Stimulated activated CD8-positive, alpha-beta memory T cell treated with anti-CD3 and anti-CD28 coated beads, Interleukin-4, amount 100 ng/mL, for 1 hour (primary cell): Measurements from ENCODE around the gene MOCOS.

ENCODE experiments used
- DNase-seq, 2 donors: peaks; one replicate each; pipeline ENCODE4 v3.0.0-alpha.2; 2020; ENCODE audit warnings: low read depth in 2 of 2, low spot score in 1 of 2

The MOCOS gene

DNA sequence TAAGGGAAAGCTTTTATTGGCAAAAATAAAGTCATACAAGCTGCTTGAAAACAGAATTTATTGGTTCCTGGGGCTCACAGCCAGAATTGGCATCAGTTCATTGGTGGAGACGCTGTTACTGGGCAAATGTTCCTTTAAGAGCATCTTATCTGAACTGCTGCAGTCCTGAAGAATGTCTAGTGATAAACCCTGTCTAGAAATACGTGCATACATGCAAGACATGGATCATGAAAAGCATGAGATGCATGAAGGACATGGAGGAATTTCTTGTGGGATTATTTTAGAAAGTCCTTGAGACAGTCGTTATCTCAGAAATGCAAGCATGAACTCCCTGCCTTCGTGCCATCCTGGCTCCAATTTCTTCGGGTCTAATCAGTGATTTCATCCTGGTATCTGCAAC, 77.7 kb downstream of the MOCOS start:
- no peak for DNase-seq

- DNase-seq = no peak
Measured at GRCh38 chr18:36269157-36269556, 81.9 kb downstream of the MOCOS start.

DNA sequence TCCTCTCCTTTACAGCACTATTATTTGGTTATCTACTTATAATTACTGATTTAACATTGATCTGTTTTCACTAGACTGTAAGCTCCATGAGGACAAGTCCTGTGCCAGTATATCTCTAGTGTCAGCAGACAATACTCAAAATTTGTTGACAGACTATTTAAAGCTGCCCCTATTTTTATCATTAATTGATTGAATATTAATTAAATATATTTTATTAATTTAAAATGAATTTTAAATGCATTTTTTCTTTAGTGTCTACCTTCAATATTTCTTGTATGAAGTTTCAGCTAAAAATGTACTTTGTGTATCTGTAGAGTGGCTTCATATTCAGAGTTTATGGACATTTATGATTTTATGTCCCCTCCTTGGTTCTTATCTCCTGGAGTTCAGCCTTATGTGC, 83.9 kb downstream of the MOCOS start:
- no peak for DNase-seq

- DNase-seq = no peak
Measured at GRCh38 chr18:36273347-36273746, 86.0 kb downstream of the MOCOS start.

DNA sequence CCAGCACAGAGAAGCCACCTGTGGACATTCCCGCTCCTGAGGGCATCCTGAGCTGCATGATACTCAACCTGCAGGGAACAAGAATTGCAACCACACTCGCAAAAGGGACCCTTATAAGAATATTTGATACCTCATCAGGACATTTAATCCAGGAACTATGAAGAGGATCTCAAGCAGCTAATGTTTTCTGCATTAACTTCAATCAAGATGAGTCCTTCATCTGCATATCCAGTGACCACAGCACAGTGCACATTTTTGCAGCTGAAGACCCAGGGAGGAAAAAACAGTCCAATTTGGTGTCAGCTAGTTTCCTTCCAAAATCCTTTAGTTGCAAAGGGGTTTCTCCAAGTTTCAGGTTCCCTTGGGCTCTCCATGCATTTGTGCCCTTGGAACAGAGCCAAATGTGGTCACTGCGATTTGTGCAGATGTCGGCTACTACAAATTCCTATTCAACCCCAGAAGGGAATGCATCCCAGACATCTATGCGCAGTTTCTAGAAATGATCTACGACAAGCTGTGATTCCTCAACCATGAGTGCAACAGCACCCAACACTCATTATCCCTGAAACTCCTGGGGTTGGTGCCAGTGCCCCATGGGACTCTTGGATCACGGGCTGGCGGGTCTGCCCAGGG, 86.9 kb downstream of the MOCOS start:
- no peak for DNase-seq

- DNase-seq = no peak
Measured at GRCh38 chr18:36275561-36275960, 88.3 kb downstream of the MOCOS start.

DNA sequence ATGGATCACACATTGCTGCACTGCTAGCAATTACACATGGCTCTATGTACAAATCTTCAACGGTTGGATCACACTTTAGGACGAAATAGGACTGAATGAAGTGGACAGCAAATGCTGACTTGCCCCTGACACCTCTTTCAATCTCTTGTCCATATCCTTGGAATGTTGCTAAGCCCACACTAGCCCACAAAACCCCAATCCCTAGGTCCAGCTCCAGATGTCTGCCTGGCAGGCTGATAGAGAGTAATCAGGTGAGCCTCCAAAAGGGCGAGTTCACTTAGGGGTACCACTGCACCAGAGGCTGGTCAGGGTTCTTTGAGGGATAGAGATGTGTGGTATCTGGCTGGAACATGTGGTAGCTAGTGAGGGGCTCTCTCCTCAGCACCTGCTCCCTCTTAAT, 91.7 kb downstream of the MOCOS start:
- DNase-seq = no peak

DNA sequence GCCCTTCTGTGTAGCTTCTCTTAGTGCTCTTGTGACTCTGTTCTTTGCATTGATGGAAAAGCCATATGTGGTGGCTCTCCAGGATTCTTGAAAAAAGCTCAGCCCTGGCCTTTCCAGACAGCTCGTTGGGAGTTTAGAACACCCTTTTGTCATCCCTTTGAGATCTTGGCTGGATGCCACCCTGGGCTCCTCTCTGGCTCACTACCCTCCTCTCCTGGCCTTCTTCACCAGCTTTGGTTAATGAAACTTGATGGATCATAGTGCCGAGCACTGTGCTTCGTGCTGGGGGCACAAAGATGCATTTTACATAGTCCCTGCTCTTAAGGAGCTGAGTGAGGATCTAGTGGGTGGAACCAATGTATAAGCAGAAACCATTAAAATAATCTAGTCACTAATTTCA, 94.6 kb downstream of the MOCOS start:
- no peak for DNase-seq

DNA sequence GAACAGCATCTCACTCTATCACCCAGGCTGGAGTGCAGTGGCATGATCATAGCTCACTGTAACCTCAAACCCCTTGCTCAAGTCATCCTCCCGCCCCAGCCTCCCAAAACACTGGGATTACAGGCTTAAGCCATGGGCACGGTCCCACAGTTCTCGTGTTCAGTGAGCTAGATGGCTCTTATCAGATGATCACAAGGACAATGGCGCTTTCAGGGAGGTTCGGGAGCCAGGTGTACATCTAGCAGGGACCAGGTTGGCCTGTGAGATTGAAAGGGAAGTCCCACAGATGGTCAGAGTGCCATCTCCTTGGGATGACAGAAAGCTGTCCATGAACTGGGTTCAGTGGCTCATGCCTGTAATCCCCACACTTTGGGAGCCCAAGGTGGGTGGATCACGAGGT, 96.2 kb downstream of the MOCOS start:
- no peak for DNase-seq

DNA sequence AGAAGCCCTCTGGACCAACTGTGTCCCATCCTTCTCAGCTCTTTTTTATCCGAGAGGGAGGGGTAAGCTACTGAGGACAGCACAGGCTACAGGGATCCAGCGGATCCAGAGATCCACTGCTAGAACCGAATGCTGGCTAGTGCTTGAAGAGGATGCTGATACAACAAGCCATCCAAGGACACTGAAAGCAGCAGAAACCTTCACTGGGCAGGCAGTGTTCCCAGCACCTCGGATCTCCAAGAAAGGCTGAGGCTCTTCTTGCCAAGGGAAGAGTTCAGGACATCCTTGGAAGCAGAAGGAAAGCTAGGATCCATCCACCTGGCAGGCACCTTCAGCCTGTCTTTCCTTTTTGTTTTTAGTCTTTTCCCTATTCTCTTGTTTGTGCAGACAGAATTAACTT, 97.0 kb downstream of the MOCOS start:
- no peak for DNase-seq

GRCh38 chr18:36284671-36285295, 97.5 kb downstream of the MOCOS start:
- peak in 1 of 2 donors; percentile 7 for DNase-seq

DNA sequence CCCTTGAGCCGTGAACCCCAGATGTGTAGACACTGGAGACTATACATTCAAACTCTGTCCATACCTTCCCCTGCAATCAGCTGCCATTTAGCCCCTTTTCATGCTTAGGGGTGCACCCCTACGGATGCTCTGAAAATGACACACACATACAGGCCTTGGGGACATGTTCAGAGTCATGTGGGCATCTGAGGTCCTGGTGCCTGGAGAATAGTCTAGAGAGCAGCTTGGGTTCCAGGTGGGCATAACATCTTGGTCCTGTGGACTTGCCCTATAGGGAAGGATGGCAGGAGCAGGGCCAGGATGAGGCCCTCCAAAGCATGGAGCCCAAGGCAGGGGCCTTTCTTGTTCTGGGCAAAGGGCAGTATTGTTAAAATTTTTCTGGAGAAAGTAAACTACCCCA, 100.4 kb downstream of the MOCOS start:
- DNase-seq = no peak

- no peak for DNase-seq
Measured at GRCh38 chr18:36288689-36289088, 101.4 kb downstream of the MOCOS start.

DNA sequence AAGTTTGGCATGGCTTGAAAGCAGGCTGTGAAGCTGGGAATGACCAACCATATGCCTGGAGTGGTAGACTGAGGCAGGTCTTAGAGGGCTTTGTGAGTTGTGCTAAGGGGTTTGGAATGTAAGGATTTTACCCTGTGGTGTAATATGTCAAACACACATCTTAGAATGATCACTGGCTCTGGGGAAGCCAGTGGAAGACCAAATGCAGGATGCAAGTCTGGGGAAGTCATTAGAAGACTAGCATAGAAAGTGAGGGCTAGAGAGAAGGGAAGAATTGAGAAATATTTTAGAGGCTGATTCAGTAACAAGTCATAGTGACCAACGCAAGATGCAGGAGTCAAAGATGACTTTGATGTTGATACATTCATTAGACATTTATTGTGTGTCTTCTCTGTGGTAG, 106.7 kb downstream of the MOCOS start:
- DNase-seq = no peak

DNA sequence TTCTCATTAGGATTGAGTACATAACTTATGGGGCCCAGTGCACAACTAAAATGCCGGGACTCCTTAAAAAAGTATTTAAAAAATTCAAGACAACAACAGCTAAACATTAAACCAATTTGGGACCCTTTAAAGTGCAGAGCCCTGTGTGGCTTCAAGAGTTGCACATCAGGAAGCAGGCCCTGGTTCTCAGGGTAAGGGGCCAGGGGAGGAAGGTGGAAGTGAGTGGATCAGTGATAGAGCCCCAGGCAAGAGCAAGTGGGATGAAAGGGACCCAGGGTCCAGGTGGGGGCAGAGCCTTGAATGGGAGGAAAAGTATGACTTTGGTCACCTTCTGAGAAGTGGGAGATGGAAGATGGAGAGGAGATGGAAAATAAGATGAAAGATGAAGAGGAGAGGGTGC, 107.9 kb downstream of the MOCOS start:
- no peak for DNase-seq

GRCh38 chr18:36295880-36296301, 108.6 kb downstream of the MOCOS start:
- DNase-seq = no peak

DNA sequence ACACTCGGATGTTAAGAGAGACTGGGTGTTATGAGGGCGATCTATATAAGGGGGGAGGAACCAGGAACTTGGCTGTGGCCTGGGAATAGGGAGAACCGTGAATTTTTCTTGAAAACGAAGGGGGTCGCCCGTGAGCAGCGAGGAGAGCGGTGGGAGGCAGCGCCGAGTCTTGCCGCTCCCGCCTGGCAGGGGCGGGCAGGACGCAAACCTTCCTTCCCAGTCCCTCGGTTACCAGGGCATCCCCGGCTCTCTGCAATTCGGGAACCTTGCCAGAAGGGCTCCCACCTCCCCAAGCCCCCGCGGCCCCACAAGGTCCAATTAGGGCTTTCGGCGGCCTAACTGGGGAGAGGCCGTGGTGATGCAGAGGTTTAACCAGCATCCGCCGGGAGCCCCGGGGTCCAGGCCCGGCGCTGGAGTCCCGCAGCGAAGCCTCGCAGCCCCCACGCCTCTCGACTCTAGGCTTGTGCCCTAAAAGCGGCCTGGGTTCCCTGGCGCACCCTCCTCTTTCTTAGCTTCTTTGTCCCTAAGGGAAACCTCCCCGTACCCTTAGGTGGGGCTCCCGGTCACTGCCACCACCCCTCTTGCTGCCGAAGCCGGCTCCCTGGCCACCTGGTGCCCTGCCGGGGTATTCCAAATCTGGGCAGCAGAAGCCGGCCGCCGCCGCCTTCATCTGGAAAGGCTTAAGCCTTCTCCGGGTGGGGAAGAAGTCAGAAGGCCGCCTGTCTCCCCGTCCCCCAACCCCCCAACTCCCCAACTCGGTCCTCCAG, 109.5 kb downstream of the MOCOS start:
- DNase-seq = no peak

GRCh38 chr18:36297417-36298125, 110.3 kb downstream of the MOCOS start, which contains the start of gene FHOD3:
FHOD3 (plus strand) TSS chr18:36297713; CDS start chr18:36297836, 123 bp downstream.
- DNase-seq = no peak

GRCh38 chr18:36298126-36298741, 110.9 kb downstream of the MOCOS start:
- no peak for DNase-seq

GRCh38 chr18:36299015-36299414, 111.7 kb downstream of the MOCOS start:
- no peak for DNase-seq

DNA sequence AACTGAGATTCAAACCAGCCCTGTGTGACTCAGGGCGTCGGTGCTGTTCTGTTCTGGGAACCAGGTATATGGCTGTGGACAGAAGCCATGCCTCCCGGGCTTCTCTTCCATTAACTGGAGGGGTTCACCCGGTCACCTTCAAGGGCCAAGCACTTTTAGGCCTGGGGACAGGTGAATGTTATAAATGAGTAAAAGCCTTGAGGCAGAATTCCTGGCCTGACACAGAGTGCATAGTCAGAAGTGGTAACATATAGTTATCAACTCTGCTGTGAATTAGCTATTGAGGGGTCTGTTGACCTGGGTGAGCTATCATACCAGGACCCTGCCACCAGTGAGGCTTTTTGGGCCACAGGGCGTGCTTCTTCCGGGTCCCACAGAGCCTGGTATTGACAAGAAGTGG, 112.9 kb downstream of the MOCOS start:
- no peak for DNase-seq
